Cardiac ventricle fibroblast (primary cell): ENCODE data around the gene TRIM67. TPM values are rescaled to one million over a fixed set of nuclear protein-coding genes. Genes with fewer than 3 reads are reported as not detected.

Experiments
- total RNA-seq: library from RNA; depleted of rRNA; stranded (reverse); fragments of >200 nt; gene quantifications from 2 replicates; pipeline ENCODE4 v1.2.3, GENCODE V29; 2015

Gene TRIM67
- 0.06 and 0.15 TPM in 2 replicates for total RNA-seq

DNA sequence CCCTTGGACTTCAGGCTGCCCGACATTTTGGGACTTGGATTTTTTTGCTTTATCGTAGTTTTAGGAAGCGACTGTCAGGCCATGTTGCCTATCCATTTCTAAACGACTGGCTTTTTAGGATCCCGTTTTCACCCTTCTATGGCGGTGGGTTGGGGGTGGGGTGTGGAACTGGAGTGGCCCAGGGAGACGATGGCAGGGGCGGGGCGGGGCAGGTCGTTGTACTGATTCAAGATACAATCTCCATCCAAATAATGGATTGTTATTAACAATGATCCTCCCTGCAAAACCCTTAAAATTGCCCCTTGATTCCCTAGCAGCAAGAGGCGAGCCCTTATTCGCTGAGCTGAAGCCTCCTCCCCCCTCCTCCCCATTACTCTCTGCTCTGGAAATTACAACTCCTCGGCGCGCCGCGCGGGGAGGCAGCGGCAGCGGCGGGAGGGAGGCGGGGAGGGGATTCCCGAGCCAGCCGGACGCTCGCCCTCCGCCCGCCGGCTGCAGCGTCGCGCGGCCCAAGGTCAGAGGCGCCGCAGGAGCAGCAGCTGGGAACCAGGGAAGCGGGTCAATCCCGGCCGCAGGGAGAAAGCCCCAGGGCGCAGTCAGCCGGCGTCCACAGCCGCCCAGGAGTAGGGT is at the start of gene TRIM67:
TRIM67 (plus strand) TSS at position 392 of the 630 bp plus-strand sequence. CDS start 912 bp downstream, outside the sequence.

GRCh38 chr1:231240883-231241735 is 79.3 kb downstream of the TRIM67 start, which contains the start of gene GNPAT:
GNPAT (plus strand) TSS chr1:231241212; CDS start chr1:231241379, 167 bp downstream.

Other genes with a start within 250 kb of the TRIM67 start
- 3.2 and 6.5 TPM in 2 replicates for gene TTC13, start 183.2 kb upstream of the TRIM67 start, total RNA-seq
- gene ARV1, start 183.0 kb upstream of the TRIM67 start, total RNA-seq = 11.7 and 17.0 TPM in 2 replicates
- 8.7 and 14.5 TPM in 2 replicates for gene FAM89A, start 121.8 kb upstream of the TRIM67 start, total RNA-seq
- 21.4 and 26.7 TPM in 2 replicates for gene GNPAT, start 79.2 kb downstream of the TRIM67 start, total RNA-seq
- gene EXOC8, start 175.8 kb downstream of the TRIM67 start, total RNA-seq = 11.8 and 12.5 TPM in 2 replicates
- gene SPRTN, start 176.2 kb downstream of the TRIM67 start, total RNA-seq = 7.6 and 18.3 TPM in 2 replicates